Measurements from ENCODE around the gene MYLK3.

DNA sequence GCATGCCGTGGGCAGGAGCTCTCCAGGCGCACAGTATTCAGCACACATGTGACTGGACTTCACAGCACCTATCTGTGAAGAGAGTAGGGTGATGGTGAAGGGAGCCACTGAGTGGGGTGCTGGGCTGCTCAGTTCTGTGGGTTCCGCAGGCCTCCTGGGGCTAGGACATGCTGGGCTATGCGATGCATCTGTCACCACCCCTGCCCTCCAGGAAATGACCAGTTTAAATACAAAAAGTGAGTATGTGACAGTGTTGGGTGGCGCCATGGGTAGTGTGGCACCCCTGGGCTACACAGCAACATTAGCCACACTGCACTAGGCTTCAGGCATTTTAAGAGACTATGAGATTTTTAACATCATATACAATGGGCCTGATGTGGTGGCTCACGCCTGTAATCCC, 28.6 kb downstream of the MYLK3 start:
- TF ChIP-seq, protein P1, sequence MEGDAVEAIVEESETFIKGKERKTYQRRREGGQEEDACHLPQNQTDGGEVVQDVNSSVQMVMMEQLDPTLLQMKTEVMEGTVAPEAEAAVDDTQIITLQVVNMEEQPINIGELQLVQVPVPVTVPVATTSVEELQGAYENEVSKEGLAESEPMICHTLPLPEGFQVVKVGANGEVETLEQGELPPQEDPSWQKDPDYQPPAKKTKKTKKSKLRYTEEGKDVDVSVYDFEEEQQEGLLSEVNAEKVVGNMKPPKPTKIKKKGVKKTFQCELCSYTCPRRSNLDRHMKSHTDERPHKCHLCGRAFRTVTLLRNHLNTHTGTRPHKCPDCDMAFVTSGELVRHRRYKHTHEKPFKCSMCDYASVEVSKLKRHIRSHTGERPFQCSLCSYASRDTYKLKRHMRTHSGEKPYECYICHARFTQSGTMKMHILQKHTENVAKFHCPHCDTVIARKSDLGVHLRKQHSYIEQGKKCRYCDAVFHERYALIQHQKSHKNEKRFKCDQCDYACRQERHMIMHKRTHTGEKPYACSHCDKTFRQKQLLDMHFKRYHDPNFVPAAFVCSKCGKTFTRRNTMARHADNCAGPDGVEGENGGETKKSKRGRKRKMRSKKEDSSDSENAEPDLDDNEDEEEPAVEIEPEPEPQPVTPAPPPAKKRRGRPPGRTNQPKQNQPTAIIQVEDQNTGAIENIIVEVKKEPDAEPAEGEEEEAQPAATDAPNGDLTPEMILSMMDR (IDR thresholded peaks at IDR 0.05), result no peak
- TF ChIP-seq POLR2A (IDR thresholded peaks at IDR 0.05), result no peak

Data from right lobe of liver (tissue), 4 donors.